H1 (cell line): ENCODE results near the gene CD160. TPM values are rescaled to one million over a fixed set of nuclear protein-coding genes. Genes with fewer than 3 reads are reported as not detected.

Experiments
- CTCF ChIA-PET: fragments of 300-600 bp; sonication (Branson Sonifier 250); formaldehyde crosslinking; loops from one replicate; lab custom pipeline; 2021; ENCODE audit not compliant: partially characterized antibody; lab: Charles Lee
- POLR2A ChIA-PET: fragments of 300-600 bp; sonication (Branson Sonifier 250); formaldehyde crosslinking; loops from one replicate; lab custom pipeline; 2021; ENCODE audit warnings: inconsistent platforms; ENCODE audit not compliant: partially characterized antibody; lab: Charles Lee
- DNase-seq, 2 experiments: peaks; one replicate each; pipeline versions ENCODE4 v3.0.0 to v3.0.0-alpha.2; 2010 to 2022; ENCODE audit warnings: low spot score in 2 of 2, low read depth in 1 of 2, mixed read lengths in 1 of 2
- FAIRE-seq: peaks from 2 replicates; lab custom pipeline; 2011; peaks lifted over from hg19 to GRCh38; lab: Jason Lieb, UNC
- H2AFZ ChIP-seq: 2 replicates; pipeline ENCODE4 v1.8.1; 2012; ENCODE audit warnings: low read length, inconsistent platforms
- H2AK5ac ChIP-seq: 2 replicates; pipeline ENCODE4 v1.6.1; 2013; ENCODE audit warnings: low read depth, low read length
- H2BK120ac ChIP-seq: replicated peaks from 2 replicates; pipeline ENCODE3; 2013; ENCODE audit warnings: low read depth, low read length, inconsistent platforms
- H2BK12ac ChIP-seq: 2 replicates; pipeline ENCODE4 v1.6.1; 2013; ENCODE audit warnings: low read depth, low read length
- H2BK15ac ChIP-seq: 2 replicates; pipeline ENCODE4 v1.6.1; 2013; ENCODE audit warnings: low read length
- H2BK20ac ChIP-seq: 2 replicates; pipeline ENCODE4 v1.6.1; 2013; ENCODE audit warnings: low read length
- H2BK5ac ChIP-seq: 2 replicates; pipeline ENCODE4 v1.6.1; 2013; ENCODE audit warnings: low read depth, low read length
- H3K14ac ChIP-seq: 2 replicates; pipeline ENCODE4 v1.6.1; 2013; ENCODE audit warnings: inconsistent platforms; ENCODE audit not compliant: insufficient read length
- H3K18ac ChIP-seq: 2 replicates; pipeline ENCODE4 v1.6.1; 2013; ENCODE audit warnings: low read length; ENCODE audit errors: extremely low read depth
- H3K23ac ChIP-seq: 2 replicates; pipeline ENCODE4 v1.6.1; 2013; ENCODE audit warnings: inconsistent platforms; ENCODE audit not compliant: insufficient read length
- H3K23me2 ChIP-seq: 2 replicates; pipeline ENCODE4 v1.6.1; 2013; ENCODE audit warnings: low read depth, low read length
- H3K27ac ChIP-seq: 2 replicates; pipeline ENCODE4 v1.6.1; 2011; ENCODE audit warnings: low read depth, low read length, inconsistent platforms
- H3K27me3 ChIP-seq, 4 experiments: replicated peaks in 1 of 4; 1 replicate in 1 of 4; 2 replicates in 3 of 4; pipeline versions ENCODE4 v1.6.1 to v1.8.1; 2011 to 2013; ENCODE audit warnings: low read length in 3 of 4, mild to moderate bottlenecking in 3 of 4, inconsistent platforms in 2 of 4, mixed read lengths in 2 of 4, moderate library complexity in 1 of 4; ENCODE audit not compliant: control insufficient read depth in 3 of 4, insufficient read depth in 3 of 4; ENCODE audit errors: extremely low read depth in 1 of 4
- H3K36me3 ChIP-seq, 4 experiments: 2 replicates each; pipeline versions ENCODE4 v1.6.1 to v1.8.1; 2011 to 2013; ENCODE audit warnings: mild to moderate bottlenecking in 4 of 4, low read length in 3 of 4, moderate library complexity in 2 of 4, control low read depth in 1 of 4, inconsistent platforms in 1 of 4; ENCODE audit not compliant: insufficient read depth in 4 of 4, control insufficient read depth in 2 of 4
- H3K4ac ChIP-seq: replicated peaks from 2 replicates; pipeline ENCODE3; 2013; ENCODE audit warnings: low read length, low read depth, mixed read lengths, inconsistent platforms; ENCODE audit not compliant: insufficient read length
- H3K4me1 ChIP-seq, 4 experiments: replicated peaks in 1 of 4; 1 replicate in 1 of 4; 2 replicates in 3 of 4; pipeline versions ENCODE4 v1.6.1 to v1.8.1; 2011 to 2013; ENCODE audit warnings: low read length in 3 of 4, inconsistent platforms in 2 of 4, mixed read lengths in 1 of 4; ENCODE audit not compliant: insufficient read depth in 4 of 4, control insufficient read depth in 3 of 4
- H3K4me2 ChIP-seq, 2 experiments: 2 replicates each; pipeline versions ENCODE4 v1.6.1 to v1.8.1; 2011 to 2013; ENCODE audit warnings: low read depth in 2 of 2, low read length in 2 of 2, control low read depth in 1 of 2, inconsistent platforms in 1 of 2, mild to moderate bottlenecking in 1 of 2; ENCODE audit not compliant: insufficient read depth in 1 of 2
- H3K4me3 ChIP-seq, 4 experiments: fragments of 200-600, 300-600 bp in 1 of 4; sonication (generic), shearing (Covaris generic), sonication (Bioruptor Twin) in 1 of 4; 2 replicates each; pipeline versions ENCODE4 v1.5.1 to v1.8.1; 2011 to 2016; ENCODE audit warnings: low read length in 4 of 4, low read depth in 3 of 4, control low read depth in 2 of 4, inconsistent platforms in 2 of 4, mild to moderate bottlenecking in 2 of 4, mixed read lengths in 1 of 4, moderate library complexity in 1 of 4; ENCODE audit not compliant: insufficient read depth in 2 of 4; ENCODE audit errors: extremely low read depth in 1 of 4
- H3K56ac ChIP-seq: replicated peaks from 2 replicates; pipeline ENCODE3; 2013; ENCODE audit warnings: low read depth, mild to moderate bottlenecking, mixed read lengths, low read length, inconsistent platforms; ENCODE audit not compliant: insufficient read length
- H3K79me1 ChIP-seq: 2 replicates; pipeline ENCODE4 v1.6.1; 2013; ENCODE audit warnings: low read depth, low read length, control low read depth
- H3K79me2 ChIP-seq, 2 experiments: 2 replicates each; pipeline versions ENCODE4 v1.6.1 to v1.8.1; 2012 to 2013; ENCODE audit warnings: low read length in 2 of 2, mild to moderate bottlenecking in 2 of 2, inconsistent platforms in 1 of 2; ENCODE audit not compliant: insufficient read depth in 2 of 2, control insufficient read depth in 1 of 2
- H3K9ac ChIP-seq, 4 experiments: replicated peaks in 1 of 4; 1 replicate in 1 of 4; 2 replicates in 3 of 4; pipeline versions ENCODE4 v1.6.1 to v1.8.1; 2011 to 2013; ENCODE audit warnings: low read depth in 3 of 4, low read length in 3 of 4, control low read depth in 2 of 4, mild to moderate bottlenecking in 2 of 4, moderate library complexity in 2 of 4, inconsistent platforms in 1 of 4; ENCODE audit errors: extremely low read depth in 1 of 4
- H3K9me3 ChIP-seq, 2 experiments: 2 replicates each; pipeline versions ENCODE4 v1.6.1 to v1.8.1; 2012 to 2013; ENCODE audit warnings: mild to moderate bottlenecking in 2 of 2, moderate library complexity in 2 of 2, control low read depth in 1 of 2, inconsistent platforms in 1 of 2, low read depth in 1 of 2, low read length in 1 of 2, mixed read lengths in 1 of 2; ENCODE audit not compliant: insufficient read depth in 2 of 2
- H4K20me1 ChIP-seq, 2 experiments: replicated peaks in 1 of 2; 2 replicates each; pipeline versions ENCODE3 to v1.8.1; 2011 to 2013; ENCODE audit warnings: inconsistent platforms in 2 of 2, low read length in 2 of 2, mild to moderate bottlenecking in 1 of 2; ENCODE audit not compliant: insufficient read depth in 2 of 2, control insufficient read depth in 1 of 2
- H4K5ac ChIP-seq: 2 replicates; pipeline ENCODE4 v1.6.1; 2013; ENCODE audit warnings: low read length, low read depth, mixed read lengths, inconsistent platforms; ENCODE audit not compliant: insufficient read length
- H4K8ac ChIP-seq: 2 replicates; pipeline ENCODE4 v1.8.0; 2013; ENCODE audit warnings: mild to moderate bottlenecking, moderate library complexity, low read length, inconsistent platforms; ENCODE audit not compliant: insufficient read depth; ENCODE audit errors: extremely low read depth
- H4K91ac ChIP-seq: replicated peaks from 2 replicates; pipeline ENCODE3; 2013; ENCODE audit warnings: low read length, mixed read lengths, inconsistent platforms; ENCODE audit not compliant: insufficient read length
- CREB1 ChIP-seq: IDR thresholded peaks from 2 replicates; pipeline ENCODE4 v1.6.1; 2012; ENCODE audit warnings: inconsistent platforms
- CTBP2 ChIP-seq: IDR thresholded peaks from 2 replicates; pipeline ENCODE4 v1.7.0; 2011; ENCODE audit warnings: borderline replicate concordance, mild to moderate bottlenecking, moderate library complexity, mixed read lengths, low read length; ENCODE audit not compliant: insufficient read depth, insufficient read length
- EP300 ChIP-seq, 2 experiments: IDR thresholded peaks; 1 replicate in 1 of 2; 2 replicates in 1 of 2; pipeline ENCODE4 v1.6.1; 2011 to 2012; ENCODE audit warnings: low read depth in 2 of 2, low read length in 2 of 2, mild to moderate bottlenecking in 2 of 2, borderline replicate concordance in 1 of 2, inconsistent platforms in 1 of 2, moderate library complexity in 1 of 2
- MAFK ChIP-seq: IDR thresholded peaks from 2 replicates; pipeline ENCODE4 v1.6.1; 2012; ENCODE audit warnings: low read depth, mild to moderate bottlenecking, improper control_type of control experiment, low read length
- SP4 ChIP-seq: IDR thresholded peaks from 2 replicates; pipeline ENCODE4 v1.6.1; 2012; ENCODE audit warnings: low read length, inconsistent platforms
- WGBS, 2 experiments: shearing (Covaris generic) in 1 of 2; methylation state at CpG; one replicate each; pipeline versions ENCODE4 v1.1.6 to v1.1.7; 2013 to 2015; ENCODE audit warnings: low lambda C conversion rate in 2 of 2, mixed read lengths in 2 of 2, inconsistent platforms in 1 of 2, low coverage in 1 of 2, missing lambda C conversion rate in 1 of 2; ENCODE audit not compliant: insufficient replicate concordance in 2 of 2, insufficient coverage in 1 of 2, insufficient read length in 1 of 2; ENCODE audit errors: extremely low coverage in 1 of 2, missing lambda C conversion rate in 1 of 2; 5-methylcytosine and 5-hydroxymethylcytosine counted together
- polyA plus RNA-seq, 7 experiments: library from polyadenylated mRNA; depleted of rRNA in 3 of 7; stranded (reverse) in 5 of 7; unstranded in 2 of 7; fragments of >200 nt in 5 of 7; fragments of 200-250 nt in 2 of 7; gene quantifications; 1 replicate in 5 of 7; 2 replicates in 1 of 7; 4 replicates in 1 of 7; pipeline versions ENCODE4 v1.2.1 to v1.2.3, GENCODE V29; 2011 to 2013; ENCODE audit warnings: missing spikeins in 2 of 7, mixed read lengths in 2 of 7
- total RNA-seq: library from RNA; stranded (reverse); fragmentation: NEBNext Ultra II Directional; extraction: Animal tissue kit (Norgen Biotek cat#: 25700); gene quantifications from 2 replicates; pipeline ENCODE4 v1.2.1, GENCODE V29; 2021

Gene CD160
- total and polyA plus RNA-seq, 2 of the 8 experiments (the other 6 are each of a cell fraction or from before 2014, with no cell fraction given) = not detected

- Histone ChIP-seq H3K79me1 (no peaks in the 10 kb centered on the region), H3K9me3 (peaks cover 5 to 20% of the 10 kb centered on the region in 2 experiments; a peak in 2 of 4 replicates), H2AFZ (no peak overlapping the region), H3K27ac (no peak overlapping the region), H3K79me2 (no peaks in the 10 kb centered on the region), H2BK12ac (no peak overlapping the region), H4K8ac (no peak overlapping the region), H3K4me1 (no peaks in the 10 kb centered on the region), H3K4me2 (no peak overlapping the region), H2AK5ac (no peak overlapping the region), H2BK20ac (no peak overlapping the region), H3K23me2 (no peaks in the 10 kb centered on the region), H3K4me3 (no peak overlapping the region), H3K56ac (no peak overlapping the region), H3K4ac (no peak overlapping the region), H4K5ac (no peak overlapping the region), H2BK15ac (no peak overlapping the region), H2BK5ac (no peak overlapping the region), H3K27me3 (no peaks in the 10 kb centered on the region), H3K14ac (no peak overlapping the region), H3K23ac (no peak overlapping the region), H3K36me3 (peaks cover 0 to 15% (median 3%) of the 10 kb centered on the region in 4 experiments; a peak in 3 of 8 replicates), H4K20me1 (no peaks in the 10 kb centered on the region), H3K18ac (no peak overlapping the region), H4K91ac (no peak overlapping the region), H3K9ac (no peak overlapping the region), H2BK120ac (no peak overlapping the region)
- WGBS, 2 experiments = 100% methylated on average over 1 of the region's 1 CpG; no CpG with 5 or more reads in 1 of the 2 experiments
- no peak for DNase-seq
- TF ChIP-seq MAFK = no peak
- TF ChIP-seq SP4 = no peak
- no peak for TF ChIP-seq CTBP2
- TF ChIP-seq EP300 (IDR thresholded peaks at IDR 0.05; ENCODE audit: borderline replicate concordance in 1 of 2, low read depth in 2 of 2, low read length in 2 of 2) = no peak
- TF ChIP-seq CREB1 = no peak
- CTCF ChIA-PET = interaction anchor here (1.0 to 1.2 kb wide), 4 partner anchors 9 to 134 kb away, joined by 3 read pairs; no protein-coding TSS in a partner anchor
- POLR2A ChIA-PET = no interaction called here
- FAIRE-seq = no peak
Measured at GRCh38 chr1:145758116-145758515, 38.8 kb downstream of the CD160 start.
